Keratinocyte (primary cell): ENCODE results near the gene PPFIA3. TPM values are rescaled to one million over a fixed set of nuclear protein-coding genes. Genes with fewer than 3 reads are reported as not detected.

ENCODE experiments used
- DNase-seq: peaks from one replicate; pipeline ENCODE4 v3.0.0-alpha.2; 2011; ENCODE audit warnings: low read depth, missing footprints, low spot score
- FAIRE-seq: peaks from 2 replicates; lab custom pipeline; 2011; peaks lifted over from hg19 to GRCh38; lab: Jason Lieb, UNC
- H2AFZ ChIP-seq: 2 replicates; pipeline ENCODE4 v1.6.0; 2012; ENCODE audit warnings: low read length, control low read depth, inconsistent platforms; ENCODE audit not compliant: control insufficient read depth
- H3K27ac ChIP-seq: 2 replicates; pipeline ENCODE4 v1.5.1; 2011; ENCODE audit warnings: low read length; ENCODE audit not compliant: control insufficient read depth, insufficient read depth
- H3K27me3 ChIP-seq: 3 replicates; pipeline ENCODE4 v1.6.0; 2011; ENCODE audit warnings: low read length; ENCODE audit not compliant: control insufficient read depth, insufficient read depth; ENCODE audit errors: extremely low read depth
- H3K36me3 ChIP-seq, 2 experiments: 2 replicates in 1 of 2; 3 replicates in 1 of 2; pipeline ENCODE4 v1.5.1; 2011; ENCODE audit warnings: low read length in 2 of 2, mild to moderate bottlenecking in 1 of 2; ENCODE audit not compliant: control insufficient read depth in 2 of 2, insufficient read depth in 2 of 2; ENCODE audit errors: extremely low read depth in 1 of 2
- H3K4me1 ChIP-seq: 3 replicates; pipeline ENCODE4 v1.5.1; 2011; ENCODE audit warnings: low read length; ENCODE audit not compliant: control insufficient read depth, insufficient read depth; ENCODE audit errors: extremely low read depth
- H3K4me2 ChIP-seq: 3 replicates; pipeline ENCODE4 v1.6.0; 2011; ENCODE audit warnings: low read depth, low read length; ENCODE audit not compliant: control insufficient read depth, insufficient read depth; ENCODE audit errors: extremely low read depth
- H3K4me3 ChIP-seq, 3 experiments: fragments of 200-600 bp in 1 of 3; sonication (generic) in 1 of 3; 2 replicates in 2 of 3; 3 replicates in 1 of 3; pipeline ENCODE4 v1.5.1; 2011 to 2016; ENCODE audit warnings: low read length in 3 of 3, mild to moderate bottlenecking in 3 of 3, control low read depth in 2 of 3, inconsistent platforms in 1 of 3, low read depth in 1 of 3, mixed read lengths in 1 of 3, mixed run types in 1 of 3, moderate library complexity in 1 of 3; ENCODE audit not compliant: control insufficient read depth in 2 of 3, insufficient read depth in 2 of 3; ENCODE audit errors: extremely low read depth in 1 of 3
- H3K79me2 ChIP-seq: 2 replicates; pipeline ENCODE4 v1.6.0; 2012; ENCODE audit warnings: low read length; ENCODE audit not compliant: control insufficient read depth, insufficient read depth
- H3K9ac ChIP-seq: 3 replicates; pipeline ENCODE4 v1.6.0; 2011; ENCODE audit warnings: low read length; ENCODE audit not compliant: control insufficient read depth, insufficient read depth; ENCODE audit errors: extremely low read depth
- H3K9me1 ChIP-seq: 3 replicates; pipeline ENCODE4 v1.6.0; 2011; ENCODE audit warnings: low read length; ENCODE audit not compliant: control insufficient read depth, insufficient read depth; ENCODE audit errors: extremely low read depth
- H3K9me3 ChIP-seq: 2 replicates; pipeline ENCODE4 v1.5.1; 2012; ENCODE audit warnings: low read depth, low read length; ENCODE audit not compliant: control insufficient read depth
- H4K20me1 ChIP-seq: 3 replicates; pipeline ENCODE4 v1.6.0; 2011; ENCODE audit warnings: low read length; ENCODE audit not compliant: control insufficient read depth, insufficient read depth; ENCODE audit errors: extremely low read depth
- CTCF ChIP-seq, 3 experiments: IDR thresholded peaks in 1 of 3; conservative IDR thresholded peaks in 1 of 3; optimal IDR thresholded peaks in 1 of 3; 2 replicates in 2 of 3; 3 replicates in 1 of 3; pipeline versions ENCODE3 to v1.5.1; 2011; ENCODE audit warnings: low read length in 3 of 3, mild to moderate bottlenecking in 3 of 3, moderate library complexity in 2 of 3, control low read depth in 1 of 3, inconsistent platforms in 1 of 3; ENCODE audit not compliant: insufficient read depth in 2 of 3; ENCODE audit errors: extremely low read depth in 1 of 3
- EZH2 ChIP-seq: IDR thresholded peaks from one replicate; pipeline ENCODE4 v1.6.1; 2012; ENCODE audit warnings: inconsistent platforms, mild to moderate bottlenecking, low read length, moderate library complexity
- dilution Hi-C: fragments of 300-500 bp; cut with MboI; formaldehyde crosslinking; loops from one replicate; pipeline ENCODE4 v1.7.0; 2020; ENCODE audit warnings: low sequenced_read_pairs; ENCODE audit not compliant: extremely low pct_ligation_motif_present
- polyA plus RNA-seq, 5 experiments: library from polyadenylated mRNA; depleted of rRNA in 3 of 5; stranded (reverse) in 3 of 5; stranded (forward) in 1 of 5; unstranded in 1 of 5; fragments of >200 nt; gene quantifications; 1 replicate in 1 of 5; 2 replicates in 3 of 5; 3 replicates in 1 of 5; pipeline versions ENCODE4 v1.2.1 to v1.2.3, GENCODE V29; 2011 to 2012; ENCODE audit warnings: missing spikeins in 2 of 5, low read depth in 1 of 5, low replicate concordance in 1 of 5

The PPFIA3 gene
- polyA plus RNA-seq, 1 donor (not counting 4 experiments of a cell fraction or from before 2014, with no cell fraction given), result 3.0 TPM

- Histone ChIP-seq H3K9me3 (no peaks in the 10 kb centered on the region), H3K36me3 (no peaks in the 10 kb centered on the region), H3K9me1 (no peaks in the 10 kb centered on the region), H3K79me2 (no peaks in the 10 kb centered on the region), H4K20me1 (no peaks in the 10 kb centered on the region), H3K9ac (peak overlapping the region; percentile 22), H3K27me3 (no peaks in the 10 kb centered on the region), H3K27ac (no peak overlapping the region), H3K4me2 (peak overlapping the region; percentile 84), H3K4me1 (peaks cover 4% of the 10 kb centered on the region), H3K4me3 (peak overlapping the region; percentile 37 to 73 (median 53)), H2AFZ (peak overlapping the region; percentile 99)
- dilution Hi-C loops, result no loop called here
- DNase-seq, result peak; percentile 90
- TF ChIP-seq EZH2, result no peak
- TF ChIP-seq CTCF (optimal IDR thresholded peaks at IDR 0.05 in 1 of 3, IDR thresholded peaks at IDR 0.05 in 1 of 3, conservative IDR thresholded peaks at IDR 0.05 in 1 of 3; ENCODE audit: extremely low read depth in 1 of 3, insufficient read depth in 2 of 3, low read length in 3 of 3), result peak in 2 of 3 experiments; percentile 22 to 37
- FAIRE-seq, result peak; percentile 5
These were observed 8.6 kb downstream of the PPFIA3 start for GRCh38 chr19:49127674-49128544.

- DNase-seq, result no peak
These were observed 9.3 kb downstream of the PPFIA3 start for GRCh38 chr19:49128545-49129237.

More at GRCh38 chr19:49128545-49129237, 9.3 kb downstream of the PPFIA3 start:
- Histone ChIP-seq H3K4me1 (peaks cover 4% of the 10 kb centered on the region), H3K27me3 (no peaks in the 10 kb centered on the region), H3K4me2 (peak overlapping the region; percentile 33), H3K79me2 (no peaks in the 10 kb centered on the region), H4K20me1 (no peaks in the 10 kb centered on the region), H3K36me3 (no peaks in the 10 kb centered on the region), H3K9ac (no peak overlapping the region), H2AFZ (no peak overlapping the region), H3K9me3 (no peaks in the 10 kb centered on the region), H3K9me1 (no peaks in the 10 kb centered on the region), H3K4me3 (peak overlapping the region in 1 of 3 experiments; percentile 37), H3K27ac (no peak overlapping the region)
- FAIRE-seq, result no peak
- dilution Hi-C loops, result no loop called here
- no peak for TF ChIP-seq CTCF (optimal IDR thresholded peaks at IDR 0.05 in 1 of 3, IDR thresholded peaks at IDR 0.05 in 1 of 3, conservative IDR thresholded peaks at IDR 0.05 in 1 of 3; ENCODE audit: extremely low read depth in 1 of 3, insufficient read depth in 2 of 3, low read length in 3 of 3)
- no peak for TF ChIP-seq EZH2
